NT2/D1 (cell line): ENCODE measurements around the gene FUCA1.

Source experiments
- SUZ12 ChIP-seq: IDR thresholded peaks from 2 replicates; pipeline ENCODE4 v1.6.1; 2011; ENCODE audit not compliant: insufficient read length, insufficient read depth; ENCODE audit errors: extremely low read depth
- YY1 ChIP-seq: IDR thresholded peaks from 2 replicates; pipeline ENCODE4 v1.6.1; 2011; ENCODE audit not compliant: insufficient read length, insufficient read depth

- TF ChIP-seq SUZ12 (no peak), YY1 (no peak)
Observed at GRCh38 chr1:23817633-23818032, 50.5 kb downstream of the FUCA1 start.
